GM12892 (cell line): ENCODE results near the gene RRP1.
"Not testable (repeated sequence)": the region's sequence is repeated elsewhere in the genome, so short reads cannot be mapped to it uniquely, and the experiment has no call there.

Experiments
- DNase-seq: peaks from one replicate; pipeline ENCODE4 v3.0.0; 2011; ENCODE audit not compliant: insufficient read length
- FAIRE-seq: peaks from 2 replicates; lab custom pipeline; 2011; peaks lifted over from hg19 to GRCh38; lab: Jason Lieb, UNC
- POLR2A ChIP-seq: IDR thresholded peaks from 2 replicates; pipeline ENCODE4 v1.6.1; 2011; ENCODE audit warnings: low read depth, low read length, control low read depth
- POLR2AphosphoS5 ChIP-seq: IDR thresholded peaks from 2 replicates; pipeline ENCODE4 v1.6.1; 2011; ENCODE audit warnings: low read depth, low read length, control low read depth
- TAF1 ChIP-seq: IDR thresholded peaks from 2 replicates; pipeline ENCODE4 v1.6.1; 2011; ENCODE audit warnings: low read depth, mild to moderate bottlenecking, control low read depth, low read length, borderline replicate concordance

The RRP1 gene

GRCh38 chr21:43815991-43816390 lies 26.6 kb downstream of the RRP1 start:
- TF ChIP-seq POLR2A: no peak
- no peak for TF ChIP-seq POLR2AphosphoS5
- no peak for TF ChIP-seq TAF1
- DNase-seq (no peak), FAIRE-seq (no peak)

GRCh38 chr21:43816611-43817071 lies 27.3 kb downstream of the RRP1 start:
- TF ChIP-seq POLR2A (no peak), TAF1 (no peak), POLR2AphosphoS5 (no peak)
- FAIRE-seq (no peak), DNase-seq (no peak)

- DNase-seq: no peak
- FAIRE-seq: no peak
- no peak for TF ChIP-seq TAF1
- no peak for TF ChIP-seq POLR2AphosphoS5
- TF ChIP-seq POLR2A: no peak
Measured at GRCh38 chr21:43817157-43818086, 28.0 kb downstream of the RRP1 start.

GRCh38 chr21:43818685-43819084 lies 29.3 kb downstream of the RRP1 start:
- FAIRE-seq (no peak), DNase-seq (no peak)
- TF ChIP-seq TAF1 (no peak), POLR2A (no peak), POLR2AphosphoS5 (no peak)

GRCh38 chr21:43819511-43820405 lies 30.4 kb downstream of the RRP1 start:
- no peak for DNase-seq
- FAIRE-seq: no peak
- TF ChIP-seq TAF1 (no peak), POLR2AphosphoS5 (no peak), POLR2A (no peak)

GRCh38 chr21:43820466-43820865 lies 31.1 kb downstream of the RRP1 start:
- DNase-seq (no peak), FAIRE-seq (no peak)
- no peak for TF ChIP-seq POLR2AphosphoS5
- TF ChIP-seq POLR2A: no peak
- no peak for TF ChIP-seq TAF1

- FAIRE-seq, DNase-seq: not testable (repeated sequence)
Measured at GRCh38 chr21:43822166-43822565, 32.8 kb downstream of the RRP1 start.

- FAIRE-seq, DNase-seq: not testable (repeated sequence)
Measured at GRCh38 chr21:43822741-43823140, 33.4 kb downstream of the RRP1 start.

GRCh38 chr21:43824333-43825241 lies 35.2 kb downstream of the RRP1 start:
- FAIRE-seq (no peak), DNase-seq (no peak)
- no peak for TF ChIP-seq POLR2A
- no peak for TF ChIP-seq TAF1
- no peak for TF ChIP-seq POLR2AphosphoS5

- TF ChIP-seq POLR2AphosphoS5: no peak
- TF ChIP-seq TAF1: no peak
- DNase-seq: no peak
- no peak for FAIRE-seq
Measured at GRCh38 chr21:43825242-43825935, 36.0 kb downstream of the RRP1 start.

- DNase-seq: no peak
- no peak for TF ChIP-seq POLR2A
- TF ChIP-seq POLR2AphosphoS5: no peak
- no peak for TF ChIP-seq TAF1
- FAIRE-seq: no peak
Measured at GRCh38 chr21:43825936-43826622, 36.7 kb downstream of the RRP1 start.
